Ishikawa (cell line): ENCODE measurements around the gene EVX2.

Experiments
- CEBPB ChIP-seq: IDR thresholded peaks from 2 replicates; pipeline ENCODE4 v1.6.1; 2012
- CREB1 ChIP-seq: IDR thresholded peaks from 2 replicates; pipeline ENCODE4 v1.6.1; 2012; ENCODE audit warnings: low read depth
- EGR1 ChIP-seq: IDR thresholded peaks from 2 replicates; pipeline ENCODE4 v1.6.1; 2012
- EP300 ChIP-seq: IDR thresholded peaks from 2 replicates; pipeline ENCODE4 v1.6.1; 2012; ENCODE audit warnings: borderline replicate concordance
- FOXM1 ChIP-seq: IDR thresholded peaks from 2 replicates; pipeline ENCODE4 v1.6.1; 2012; ENCODE audit warnings: low read depth, borderline replicate concordance
- NFIC ChIP-seq: IDR thresholded peaks from 2 replicates; pipeline ENCODE4 v1.6.1; 2012
- RAD21 ChIP-seq: IDR thresholded peaks from 2 replicates; pipeline ENCODE4 v1.6.1; 2012; ENCODE audit warnings: low read depth
- TAF1 ChIP-seq: IDR thresholded peaks from 2 replicates; pipeline ENCODE4 v1.6.1; 2012; ENCODE audit warnings: low read depth, mild to moderate bottlenecking
- TCF12 ChIP-seq: IDR thresholded peaks from 2 replicates; pipeline ENCODE4 v1.6.1; 2012; ENCODE audit warnings: low read depth
- TEAD4 ChIP-seq: IDR thresholded peaks from 2 replicates; pipeline ENCODE4 v1.6.1; 2012
- YY1 ChIP-seq: IDR thresholded peaks from 2 replicates; pipeline ENCODE4 v1.6.1; 2012; ENCODE audit warnings: low read depth
- ZBTB7A ChIP-seq: IDR thresholded peaks from 2 replicates; pipeline ENCODE4 v1.6.1; 2012; ENCODE audit warnings: low read depth
- TF ChIP-seq, protein P1 (sequence below): IDR thresholded peaks from 2 replicates; pipeline ENCODE4 v1.6.1; 2012; ENCODE audit warnings: low read depth, mild to moderate bottlenecking
- TF ChIP-seq, protein P2 (sequence below): IDR thresholded peaks from 2 replicates; pipeline ENCODE4 v1.6.1; 2012
- TF ChIP-seq, protein P3 (sequence below): IDR thresholded peaks from 2 replicates; pipeline ENCODE4 v1.6.1; 2012

The EVX2 gene

DNA sequence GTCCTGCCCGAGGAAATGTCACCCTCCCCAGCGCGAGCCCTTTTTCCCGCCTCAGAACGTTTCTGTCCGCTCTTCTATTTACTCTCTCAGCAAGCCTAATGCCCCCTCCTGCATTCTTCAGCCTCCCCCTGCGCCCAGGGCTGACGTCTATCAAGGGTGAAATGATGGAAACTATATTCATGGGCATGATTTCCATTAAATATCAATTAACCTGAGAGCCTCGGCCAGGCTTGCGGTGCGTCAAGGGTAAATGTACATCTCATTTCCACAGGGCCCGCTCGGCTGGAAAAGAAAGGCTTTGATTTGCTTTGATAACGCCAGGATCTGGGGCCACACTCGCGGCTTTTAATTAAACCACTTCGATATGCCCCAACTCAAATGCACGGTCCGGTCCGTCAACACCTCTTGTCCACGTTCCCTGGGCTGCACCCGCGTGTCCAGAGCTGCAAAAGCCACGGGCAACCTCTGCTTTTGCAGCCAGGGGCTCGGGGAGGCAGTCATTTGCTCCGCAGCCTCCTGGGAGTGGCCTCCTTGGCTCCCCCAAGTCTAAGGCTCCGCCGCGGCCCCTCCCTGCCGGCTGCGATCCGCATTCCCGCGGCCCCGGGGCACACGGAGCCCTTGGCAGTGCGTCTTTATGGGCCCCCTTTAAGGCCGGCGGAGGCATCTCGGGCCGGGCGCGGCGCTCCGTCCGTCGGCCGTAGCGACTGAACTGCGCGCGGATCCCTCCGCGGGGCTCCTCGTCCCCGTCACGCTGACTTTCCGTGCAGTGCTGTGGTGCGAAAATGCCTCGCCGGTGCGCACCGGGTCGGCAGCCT lies 45.4 kb upstream of the EVX2 start, which contains the start of gene HOXD8:
Gene HOXD8, plus strand, starts transcription at position 724 of the 815 bp plus-strand sequence. CDS start 662 bp downstream, outside the sequence.
- TF ChIP-seq, protein P1, sequence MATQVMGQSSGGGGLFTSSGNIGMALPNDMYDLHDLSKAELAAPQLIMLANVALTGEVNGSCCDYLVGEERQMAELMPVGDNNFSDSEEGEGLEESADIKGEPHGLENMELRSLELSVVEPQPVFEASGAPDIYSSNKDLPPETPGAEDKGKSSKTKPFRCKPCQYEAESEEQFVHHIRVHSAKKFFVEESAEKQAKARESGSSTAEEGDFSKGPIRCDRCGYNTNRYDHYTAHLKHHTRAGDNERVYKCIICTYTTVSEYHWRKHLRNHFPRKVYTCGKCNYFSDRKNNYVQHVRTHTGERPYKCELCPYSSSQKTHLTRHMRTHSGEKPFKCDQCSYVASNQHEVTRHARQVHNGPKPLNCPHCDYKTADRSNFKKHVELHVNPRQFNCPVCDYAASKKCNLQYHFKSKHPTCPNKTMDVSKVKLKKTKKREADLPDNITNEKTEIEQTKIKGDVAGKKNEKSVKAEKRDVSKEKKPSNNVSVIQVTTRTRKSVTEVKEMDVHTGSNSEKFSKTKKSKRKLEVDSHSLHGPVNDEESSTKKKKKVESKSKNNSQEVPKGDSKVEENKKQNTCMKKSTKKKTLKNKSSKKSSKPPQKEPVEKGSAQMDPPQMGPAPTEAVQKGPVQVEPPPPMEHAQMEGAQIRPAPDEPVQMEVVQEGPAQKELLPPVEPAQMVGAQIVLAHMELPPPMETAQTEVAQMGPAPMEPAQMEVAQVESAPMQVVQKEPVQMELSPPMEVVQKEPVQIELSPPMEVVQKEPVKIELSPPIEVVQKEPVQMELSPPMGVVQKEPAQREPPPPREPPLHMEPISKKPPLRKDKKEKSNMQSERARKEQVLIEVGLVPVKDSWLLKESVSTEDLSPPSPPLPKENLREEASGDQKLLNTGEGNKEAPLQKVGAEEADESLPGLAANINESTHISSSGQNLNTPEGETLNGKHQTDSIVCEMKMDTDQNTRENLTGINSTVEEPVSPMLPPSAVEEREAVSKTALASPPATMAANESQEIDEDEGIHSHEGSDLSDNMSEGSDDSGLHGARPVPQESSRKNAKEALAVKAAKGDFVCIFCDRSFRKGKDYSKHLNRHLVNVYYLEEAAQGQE: no peak
- TF ChIP-seq TEAD4 (peak; percentile 64; the same call in 1 of the 2 replicates), TCF12 (peak; percentile 55), CEBPB (no peak), FOXM1 (peak; percentile 30; the same call in 1 of the 2 replicates), TAF1 (peak; percentile 94), EGR1 (no peak), RAD21 (peak; percentile 2; the same call in 1 of the 2 replicates), YY1 (peak; percentile 58; the same call in 1 of the 2 replicates), CREB1 (no peak), NFIC (peak; percentile 65), EP300 (peak; percentile 36; the same call in 1 of the 2 replicates), ZBTB7A (0 out of 2 replicates have a peak, but pooled peaks have one; percentile 21)
- TF ChIP-seq, protein P2, sequence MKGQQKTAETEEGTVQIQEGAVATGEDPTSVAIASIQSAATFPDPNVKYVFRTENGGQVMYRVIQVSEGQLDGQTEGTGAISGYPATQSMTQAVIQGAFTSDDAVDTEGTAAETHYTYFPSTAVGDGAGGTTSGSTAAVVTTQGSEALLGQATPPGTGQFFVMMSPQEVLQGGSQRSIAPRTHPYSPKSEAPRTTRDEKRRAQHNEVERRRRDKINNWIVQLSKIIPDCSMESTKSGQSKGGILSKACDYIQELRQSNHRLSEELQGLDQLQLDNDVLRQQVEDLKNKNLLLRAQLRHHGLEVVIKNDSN: peak; percentile 24; the same call in 1 of the 2 replicates
- TF ChIP-seq, protein P3, sequence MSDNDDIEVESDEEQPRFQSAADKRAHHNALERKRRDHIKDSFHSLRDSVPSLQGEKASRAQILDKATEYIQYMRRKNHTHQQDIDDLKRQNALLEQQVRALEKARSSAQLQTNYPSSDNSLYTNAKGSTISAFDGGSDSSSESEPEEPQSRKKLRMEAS: peak; percentile 88

DNA sequence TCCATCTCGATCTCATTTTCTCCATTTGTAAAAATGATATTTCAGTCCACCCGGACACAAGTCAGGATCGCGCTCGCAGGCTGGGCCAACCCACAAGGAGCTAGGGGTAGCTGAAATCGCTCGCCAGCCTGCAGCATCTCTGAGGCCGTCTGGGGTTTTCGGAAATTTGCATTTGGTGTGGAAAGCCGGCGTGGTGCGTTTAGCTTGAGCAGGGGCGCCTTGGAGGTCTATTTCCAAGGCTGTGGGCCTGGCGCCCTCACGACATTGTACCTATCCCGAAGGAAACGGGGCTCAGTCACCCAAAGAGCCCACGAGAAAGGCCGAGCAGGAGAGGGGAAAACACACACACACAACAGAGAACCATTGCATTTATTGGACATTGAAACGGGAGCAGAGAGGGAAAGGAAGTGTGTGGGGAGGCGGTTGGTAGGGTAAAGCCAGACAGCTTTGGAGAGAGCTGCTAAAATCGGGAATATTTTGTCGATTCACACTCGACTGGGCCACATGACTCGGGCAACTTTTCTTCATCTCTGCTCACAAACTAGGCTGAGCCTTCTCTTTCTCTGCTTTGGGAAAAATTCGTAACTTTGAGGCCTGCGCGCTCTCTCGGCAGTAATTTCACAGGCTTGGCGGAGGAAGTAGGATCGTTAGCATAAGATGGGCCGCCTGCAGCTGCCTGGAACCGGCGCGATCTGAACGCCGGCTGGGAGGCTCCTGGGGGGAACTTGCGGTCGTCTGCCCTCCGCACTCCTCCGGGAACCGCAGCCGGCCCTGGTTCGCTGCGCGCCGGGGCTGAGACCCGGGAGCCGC lies 44.6 kb upstream of the EVX2 start:
- TF ChIP-seq CEBPB (no peak), EP300 (no peak)
- TF ChIP-seq, protein P3: no peak

DNA sequence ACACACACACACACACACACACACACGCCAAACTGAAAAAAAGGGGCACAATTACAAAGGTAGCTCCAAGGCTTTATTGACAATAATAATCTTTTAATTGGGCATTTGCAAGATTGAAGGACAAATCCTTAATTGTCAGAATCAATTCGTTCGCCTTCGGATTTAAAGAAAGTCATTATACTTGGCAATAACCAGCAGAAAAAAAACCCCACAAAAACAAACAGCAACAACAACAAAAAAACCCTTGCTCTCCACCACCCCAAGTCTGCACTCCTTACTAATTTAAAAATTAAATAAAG lies 44.0 kb upstream of the EVX2 start:
- TF ChIP-seq, protein P3: no peak
- TF ChIP-seq FOXM1 (no peak), RAD21 (no peak), ZBTB7A (no peak), EGR1 (no peak), EP300 (no peak), TCF12 (no peak), TAF1 (no peak), CEBPB (no peak), TEAD4 (no peak), YY1 (no peak), CREB1 (no peak), NFIC (no peak)
- TF ChIP-seq, protein P1: no peak
- TF ChIP-seq, protein P2: no peak

DNA sequence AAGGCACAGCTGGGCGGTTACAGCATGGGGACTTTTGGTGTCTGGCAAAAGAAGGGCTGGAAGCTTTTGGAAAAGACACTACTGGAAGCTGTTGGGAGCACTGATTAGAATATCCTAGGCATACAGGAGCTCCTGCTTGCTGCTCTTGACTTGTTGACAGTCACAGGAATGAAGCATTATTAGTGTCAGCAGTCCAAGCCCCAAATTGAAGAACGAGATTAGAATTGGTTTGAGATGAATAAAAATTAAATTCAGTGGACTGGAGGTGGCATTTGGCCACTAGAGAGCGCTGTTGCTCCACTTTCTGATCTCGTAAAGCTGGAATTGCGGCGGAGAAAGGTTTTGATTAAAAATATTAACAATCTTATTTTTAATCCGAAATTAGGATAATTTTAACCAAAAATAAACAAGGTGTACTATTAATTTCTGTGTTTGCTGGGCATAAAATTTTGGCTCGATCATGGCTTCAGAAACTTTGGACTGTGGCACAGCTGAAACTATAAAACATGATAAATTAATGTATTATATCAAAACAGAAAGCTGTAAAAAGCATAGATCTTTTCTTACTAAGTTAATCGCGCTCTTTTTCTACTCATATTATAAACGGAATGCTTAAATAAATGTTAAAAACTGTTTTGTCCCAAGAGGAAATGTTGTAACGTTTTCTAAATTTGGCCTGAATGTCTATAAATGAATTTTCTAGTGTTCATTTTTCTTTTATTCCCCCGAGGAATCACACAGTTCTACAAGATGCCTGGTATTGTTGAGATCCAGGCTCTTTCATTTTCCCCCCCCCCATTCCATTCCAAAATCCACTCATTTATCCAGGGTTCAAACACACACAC lies 43.4 kb upstream of the EVX2 start:
- TF ChIP-seq RAD21: peak; percentile 87
- no peak for TF ChIP-seq FOXM1

DNA sequence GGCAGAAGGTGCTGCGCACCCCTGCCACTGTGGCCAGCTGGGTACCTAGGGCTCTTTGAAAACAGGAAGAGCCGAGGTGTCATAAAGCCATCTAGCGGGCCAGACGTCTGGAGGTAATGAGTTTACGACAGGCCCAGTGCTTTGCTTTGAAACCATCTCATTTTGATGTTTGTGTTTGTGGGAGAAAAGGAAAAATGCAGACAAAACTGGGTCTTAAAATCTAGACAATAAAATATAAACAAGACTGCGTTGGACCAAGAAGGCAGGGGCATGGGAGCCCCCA lies 42.0 kb upstream of the EVX2 start:
- TF ChIP-seq CREB1 (no peak), NFIC (no peak)
- TF ChIP-seq, protein P3: no peak
